Jurkat, Clone E6-1 (cell line): ENCODE measurements around the gene LRP1B.

ENCODE experiments used
- DNase-seq: peaks from one replicate; pipeline ENCODE4 v3.0.0-alpha.2; 2011; ENCODE audit warnings: low read depth, low spot score
- H3K4me3 ChIP-seq: 2 replicates; pipeline ENCODE4 v1.5.1; 2011; ENCODE audit warnings: mild to moderate bottlenecking, low read length, control low read depth, moderate library complexity

The LRP1B gene

GRCh38 chr2:140891614-140892212, 1239.1 kb downstream of the LRP1B start:
- DNase-seq: no peak
- H3K4me3 ChIP-seq: no peak overlapping the region

DNA sequence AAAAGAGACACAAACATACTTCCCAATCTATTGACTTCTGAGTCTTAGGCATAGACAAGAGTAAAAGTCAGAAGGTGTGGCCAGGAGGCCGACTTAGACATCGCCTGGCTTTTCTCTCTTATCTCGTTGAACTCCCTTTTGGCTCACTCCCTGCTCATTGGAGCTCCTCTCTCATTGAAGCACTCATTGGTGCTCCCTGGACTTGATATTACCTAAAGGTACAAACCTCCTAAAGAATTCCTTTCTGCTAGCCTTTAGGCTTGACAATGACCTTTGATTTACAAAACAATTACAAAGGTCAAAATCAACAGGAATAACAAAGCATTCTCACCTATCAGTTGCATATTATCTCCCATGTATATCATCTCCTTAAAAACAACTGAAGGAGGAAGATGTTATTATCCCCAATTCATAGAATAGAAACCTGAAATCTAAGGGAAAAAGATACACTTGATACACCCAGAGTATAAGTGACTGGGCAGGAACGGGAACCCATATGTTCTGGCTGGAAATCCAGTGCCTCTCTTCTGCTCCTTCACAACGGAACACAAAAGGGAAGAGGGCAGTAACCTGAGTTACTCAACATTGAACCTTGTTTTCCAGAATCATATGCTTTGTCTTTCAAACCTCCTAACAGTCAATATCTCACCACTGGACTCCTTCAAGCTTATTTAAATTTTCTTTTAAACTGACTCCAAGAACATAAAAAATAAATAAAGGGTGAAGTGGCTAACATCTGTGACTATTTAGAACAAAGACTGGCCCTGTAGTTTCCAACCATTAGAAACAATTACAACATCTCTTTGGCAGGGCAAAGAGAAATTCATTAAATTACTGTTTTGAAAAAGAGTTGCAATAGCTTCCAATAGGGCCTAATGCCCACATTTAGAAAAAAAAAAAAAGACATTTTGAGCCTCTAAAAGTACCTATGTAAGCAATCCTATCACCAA, 1247.9 kb downstream of the LRP1B start:
- no peak overlapping the region for H3K4me3 ChIP-seq
- DNase-seq: no peak

- no peak for DNase-seq
- H3K4me3 ChIP-seq: no peak overlapping the region
Measured at GRCh38 chr2:140880573-140880972, 1250.2 kb downstream of the LRP1B start.

- no peak for DNase-seq
- no peak overlapping the region for H3K4me3 ChIP-seq
Measured at GRCh38 chr2:140876015-140876414, 1254.8 kb downstream of the LRP1B start.

GRCh38 chr2:140873915-140874531, 1256.8 kb downstream of the LRP1B start:
- H3K4me3 ChIP-seq: no peak overlapping the region
- no peak for DNase-seq

- no peak for DNase-seq
- H3K4me3 ChIP-seq: no peak overlapping the region
Measured at GRCh38 chr2:140869925-140870324, 1260.9 kb downstream of the LRP1B start.

DNA sequence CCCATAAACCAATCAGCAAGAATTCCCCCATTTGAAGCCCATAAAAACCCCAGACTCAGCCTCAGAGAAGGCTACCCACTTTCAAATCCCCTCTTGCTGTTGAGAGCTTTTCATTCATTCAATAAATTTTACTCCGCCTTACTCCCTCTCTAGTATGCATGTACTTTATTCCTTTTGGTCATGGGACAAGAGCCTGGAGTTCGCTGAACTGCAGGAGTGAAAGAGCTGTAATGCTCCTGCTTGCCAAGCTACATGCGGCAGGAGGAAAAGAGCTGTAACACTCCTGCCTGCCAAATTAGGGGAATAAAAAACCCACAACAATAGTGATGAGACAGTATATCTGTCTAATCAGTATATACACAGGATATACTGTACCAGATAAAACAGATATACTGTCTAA, 1261.7 kb downstream of the LRP1B start:
- DNase-seq: no peak

GRCh38 chr2:140865837-140866236, 1265.0 kb downstream of the LRP1B start:
- no peak overlapping the region for H3K4me3 ChIP-seq

More for the DNA sequence above, 1261.7 kb downstream of the LRP1B start:
- H3K4me3 ChIP-seq: no peak overlapping the region

DNA sequence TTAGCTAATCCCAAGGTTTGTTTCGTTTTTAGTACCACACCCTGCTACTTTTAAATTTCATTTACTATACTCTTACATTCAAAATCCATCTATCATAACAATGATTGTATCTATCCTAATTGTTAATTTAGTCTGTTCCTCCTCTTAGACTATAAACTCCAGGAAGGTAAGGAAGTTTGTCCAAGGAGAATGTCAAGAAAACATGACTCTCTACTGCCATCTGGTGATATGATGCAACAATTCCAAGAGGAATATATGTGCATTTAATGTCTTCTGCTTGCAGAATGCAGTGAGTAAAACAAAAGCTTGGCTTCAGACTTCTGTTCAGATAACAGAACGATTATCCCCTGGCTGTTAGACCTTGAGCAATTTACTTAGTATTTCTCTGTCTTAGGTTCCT, 1267.1 kb downstream of the LRP1B start:
- peak; percentile 32 for DNase-seq
- H3K4me3 ChIP-seq: no peak overlapping the region

More at GRCh38 chr2:140865837-140866236, 1265.0 kb downstream of the LRP1B start:
- no peak for DNase-seq

- H3K4me3 ChIP-seq: no peak overlapping the region
- no peak for DNase-seq
Measured at GRCh38 chr2:140862181-140862580, 1268.6 kb downstream of the LRP1B start.

- no peak for DNase-seq
- H3K4me3 ChIP-seq: no peak overlapping the region
Measured at GRCh38 chr2:140861666-140862065, 1269.2 kb downstream of the LRP1B start.

DNA sequence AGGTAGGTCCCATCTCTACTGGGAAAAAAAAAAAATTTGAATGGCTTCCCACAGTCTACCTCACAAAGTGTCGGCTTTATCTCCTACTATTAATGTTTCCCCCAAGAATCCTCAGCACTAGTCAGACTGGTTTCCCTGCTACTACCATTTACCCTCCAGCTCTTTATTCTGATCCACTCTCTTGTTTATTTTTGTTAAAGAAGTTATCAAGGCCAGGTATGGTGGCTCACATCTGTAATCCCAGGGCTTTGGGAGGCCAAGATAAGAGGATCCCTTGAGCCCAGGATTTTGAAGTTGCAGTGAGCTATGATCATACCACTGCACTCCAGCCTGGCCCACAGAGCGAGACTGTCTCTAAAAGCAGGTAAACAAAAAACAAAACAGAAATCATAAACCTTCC, 1275.3 kb downstream of the LRP1B start:
- DNase-seq: no peak
- H3K4me3 ChIP-seq: no peak overlapping the region

- H3K4me3 ChIP-seq: no peak overlapping the region
- DNase-seq: no peak
Measured at GRCh38 chr2:140851258-140851981, 1279.4 kb downstream of the LRP1B start.

DNA sequence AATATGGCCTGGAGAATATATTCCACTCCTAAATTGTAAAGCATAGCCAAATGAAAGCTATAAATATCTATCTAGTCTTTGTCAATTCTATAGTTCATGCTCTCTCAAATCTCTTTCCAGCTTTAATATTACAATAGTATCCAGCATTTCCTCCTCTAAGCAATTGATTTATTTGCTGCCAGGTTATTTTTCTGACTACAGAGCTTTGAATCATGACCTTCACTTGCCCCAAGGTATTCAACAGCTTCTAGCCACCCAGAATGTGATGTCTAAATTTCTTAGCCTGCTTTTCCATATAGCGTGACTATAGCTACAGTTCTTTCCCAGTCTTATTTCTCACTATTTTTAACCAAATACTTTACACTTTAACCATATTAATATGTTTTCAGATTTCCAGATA, 1287.6 kb downstream of the LRP1B start:
- H3K4me3 ChIP-seq: no peak overlapping the region
- DNase-seq: no peak

- H3K4me3 ChIP-seq: no peak overlapping the region
Measured at GRCh38 chr2:140842110-140842509, 1288.7 kb downstream of the LRP1B start.

GRCh38 chr2:140841141-140841540, 1289.7 kb downstream of the LRP1B start:
- DNase-seq: no peak

More at GRCh38 chr2:140842110-140842509, 1288.7 kb downstream of the LRP1B start:
- DNase-seq: no peak

GRCh38 chr2:140836826-140837225, 1294.0 kb downstream of the LRP1B start:
- H3K4me3 ChIP-seq: no peak overlapping the region
- DNase-seq: no peak

More at GRCh38 chr2:140841141-140841540, 1289.7 kb downstream of the LRP1B start:
- no peak overlapping the region for H3K4me3 ChIP-seq

- DNase-seq: peak; percentile 70
- H3K4me3 ChIP-seq: no peak overlapping the region
Measured at GRCh38 chr2:140835079-140835478, 1295.7 kb downstream of the LRP1B start.

- H3K4me3 ChIP-seq: no peak overlapping the region
- DNase-seq: no peak
Measured at GRCh38 chr2:140814141-140814540, 1316.7 kb downstream of the LRP1B start.
